ENCODE measurements around the gene CCDC186.
A peak's percentile ranks its signal among the peaks of the same experiment; 100 is the strongest.

CCDC186 gene

DNA sequence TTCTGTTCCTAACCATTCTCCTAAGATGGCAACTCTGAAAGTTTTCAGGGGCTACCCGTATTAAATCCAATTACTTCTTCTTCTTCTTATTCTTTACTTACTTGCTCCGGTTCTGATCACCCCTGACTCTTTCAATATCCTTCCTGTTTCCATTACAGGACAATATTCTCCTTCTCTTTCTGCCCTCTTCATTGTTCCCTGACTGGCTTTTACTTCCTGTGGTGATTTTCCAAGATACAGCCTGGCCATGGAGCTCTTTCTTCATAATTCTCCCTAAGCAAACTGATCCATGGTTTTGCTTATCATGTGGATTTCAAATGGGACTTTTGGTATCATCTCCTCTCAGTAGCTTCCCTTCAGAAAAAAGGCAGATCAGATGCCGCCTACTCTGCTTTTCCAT is 35.4 kb downstream of the CCDC186 start:
- DNase-seq (ENCODE audit: extremely low spot score): no peak
- ChIA-PET POLR2A (no interaction called here), CTCF (no interaction called here)
- TF ChIP-seq, protein P1, sequence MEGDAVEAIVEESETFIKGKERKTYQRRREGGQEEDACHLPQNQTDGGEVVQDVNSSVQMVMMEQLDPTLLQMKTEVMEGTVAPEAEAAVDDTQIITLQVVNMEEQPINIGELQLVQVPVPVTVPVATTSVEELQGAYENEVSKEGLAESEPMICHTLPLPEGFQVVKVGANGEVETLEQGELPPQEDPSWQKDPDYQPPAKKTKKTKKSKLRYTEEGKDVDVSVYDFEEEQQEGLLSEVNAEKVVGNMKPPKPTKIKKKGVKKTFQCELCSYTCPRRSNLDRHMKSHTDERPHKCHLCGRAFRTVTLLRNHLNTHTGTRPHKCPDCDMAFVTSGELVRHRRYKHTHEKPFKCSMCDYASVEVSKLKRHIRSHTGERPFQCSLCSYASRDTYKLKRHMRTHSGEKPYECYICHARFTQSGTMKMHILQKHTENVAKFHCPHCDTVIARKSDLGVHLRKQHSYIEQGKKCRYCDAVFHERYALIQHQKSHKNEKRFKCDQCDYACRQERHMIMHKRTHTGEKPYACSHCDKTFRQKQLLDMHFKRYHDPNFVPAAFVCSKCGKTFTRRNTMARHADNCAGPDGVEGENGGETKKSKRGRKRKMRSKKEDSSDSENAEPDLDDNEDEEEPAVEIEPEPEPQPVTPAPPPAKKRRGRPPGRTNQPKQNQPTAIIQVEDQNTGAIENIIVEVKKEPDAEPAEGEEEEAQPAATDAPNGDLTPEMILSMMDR (IDR thresholded peaks at IDR 0.05; ENCODE audit: control extremely low read depth, extremely low read depth, low read depth, missing control alignments): no peak

DNA sequence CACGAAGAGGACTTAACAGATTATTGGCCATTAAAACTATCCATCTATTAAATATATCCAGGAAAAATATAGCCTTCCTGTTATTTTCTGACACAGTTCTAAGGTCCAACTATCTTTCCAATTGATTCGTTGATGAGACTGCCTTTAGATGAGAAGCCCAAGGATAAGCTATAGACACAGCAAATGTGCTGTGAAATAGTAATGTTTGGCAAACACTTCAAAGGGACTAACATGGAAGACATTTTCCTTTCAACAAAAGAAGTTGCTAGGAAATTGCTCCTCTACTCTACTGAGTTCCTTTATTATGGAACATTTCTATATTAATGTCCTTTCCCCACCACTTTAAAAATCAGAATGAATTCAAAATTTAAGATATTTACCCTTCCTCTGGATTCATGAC is 38.5 kb downstream of the CCDC186 start:
- TF ChIP-seq, protein P1 (IDR thresholded peaks at IDR 0.05; ENCODE audit: control extremely low read depth, extremely low read depth, low read depth, missing control alignments): no peak
- DNase-seq (ENCODE audit: extremely low spot score): no peak
- ChIA-PET CTCF (no interaction called here), POLR2A (no interaction called here)

DNA sequence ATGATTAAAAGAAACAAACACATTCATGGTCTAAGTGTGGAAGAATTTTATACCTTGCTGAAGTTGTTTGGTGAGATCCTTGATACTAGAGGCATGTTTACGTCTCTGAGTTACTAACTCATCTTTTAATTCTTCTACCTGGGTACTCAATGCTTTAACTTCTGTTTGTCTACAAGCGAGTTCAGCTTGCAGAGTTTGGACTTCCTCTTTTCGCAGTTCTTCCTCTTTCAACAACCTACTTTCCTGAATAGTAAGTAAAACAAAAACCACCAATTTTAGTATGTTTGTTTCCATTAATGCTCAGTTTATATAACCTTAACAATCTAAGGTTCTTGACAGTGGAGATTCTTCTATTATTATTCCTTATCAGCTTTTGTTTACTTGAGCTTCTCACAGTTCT is 42.9 kb downstream of the CCDC186 start:
- TF ChIP-seq, protein P1 (IDR thresholded peaks at IDR 0.05; ENCODE audit: control extremely low read depth, extremely low read depth, low read depth, missing control alignments): no peak

DNA sequence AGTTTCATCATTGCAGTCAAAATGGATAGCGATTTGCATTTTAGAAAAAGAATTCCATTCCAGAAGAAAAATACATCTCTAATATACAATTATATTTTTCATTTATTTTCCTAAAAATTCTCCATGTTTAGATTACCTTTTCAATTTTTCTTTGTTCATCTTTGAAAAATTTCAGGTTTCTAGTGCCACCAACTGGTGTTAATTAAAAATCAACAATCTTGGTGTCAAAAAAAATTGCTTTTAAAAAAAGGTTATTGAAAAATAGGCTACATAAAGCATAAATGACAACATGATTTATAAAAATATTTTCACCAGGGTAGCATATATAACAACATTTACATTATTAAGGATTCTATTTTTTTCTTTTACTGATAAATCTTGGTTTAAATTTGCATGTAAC is 53.0 kb downstream of the CCDC186 start:
- CTCF ChIA-PET: no interaction called here
- no peak for DNase-seq (ENCODE audit: extremely low spot score)
- POLR2A ChIA-PET: no interaction called here
- TF ChIP-seq, protein P1 (IDR thresholded peaks at IDR 0.05; ENCODE audit: control extremely low read depth, extremely low read depth, low read depth, missing control alignments): no peak

More for the DNA sequence above, 42.9 kb downstream of the CCDC186 start:
- peak; percentile 20 for DNase-seq (ENCODE audit: extremely low spot score)
- CTCF ChIA-PET: no interaction called here
- POLR2A ChIA-PET: no interaction called here

DNA sequence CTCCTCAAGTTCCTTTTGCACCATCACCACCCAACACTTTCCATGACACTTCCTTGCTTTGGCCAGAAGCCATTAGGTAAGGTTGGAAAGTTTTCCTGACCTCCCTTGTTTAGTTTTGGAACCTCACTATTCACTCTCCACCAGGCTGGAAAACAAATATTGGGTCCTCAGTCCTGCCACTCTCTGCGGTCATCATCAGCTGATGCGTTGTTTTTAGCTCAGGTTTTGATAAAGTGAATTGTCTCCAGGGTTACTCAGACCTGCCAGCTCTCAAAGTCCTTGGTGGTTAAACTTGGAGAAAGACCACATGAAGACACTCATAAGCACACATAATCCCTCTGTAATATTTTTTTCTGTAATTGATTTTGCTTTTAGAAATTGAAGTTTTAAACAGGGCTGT is 55.5 kb downstream of the CCDC186 start:
- ChIA-PET CTCF (no interaction called here), POLR2A (no interaction called here)
- no peak for DNase-seq (ENCODE audit: extremely low spot score)
- TF ChIP-seq, protein P1 (IDR thresholded peaks at IDR 0.05; ENCODE audit: control extremely low read depth, extremely low read depth, low read depth, missing control alignments): no peak

DNA sequence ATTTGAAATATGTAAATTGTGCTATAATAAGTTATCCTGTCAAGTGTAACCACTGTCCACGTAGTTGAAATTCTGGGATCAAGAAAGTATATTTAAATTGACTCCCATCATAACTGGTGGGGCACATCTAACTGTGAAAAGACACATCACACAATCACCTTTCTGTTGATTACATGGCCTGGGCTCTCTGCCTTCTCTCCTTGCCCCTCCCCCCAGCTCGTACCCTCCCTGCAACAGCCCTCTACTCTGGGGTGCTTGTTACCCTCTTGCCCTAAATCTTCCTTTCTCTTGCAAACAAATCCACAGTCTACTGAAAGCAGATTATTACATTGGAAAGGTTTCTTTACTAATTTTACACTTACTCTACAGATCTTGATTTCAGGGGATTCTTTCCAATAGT is 56.3 kb downstream of the CCDC186 start:
- ChIA-PET POLR2A (no interaction called here), CTCF (no interaction called here)
- no peak for DNase-seq (ENCODE audit: extremely low spot score)
- TF ChIP-seq, protein P1 (IDR thresholded peaks at IDR 0.05; ENCODE audit: control extremely low read depth, extremely low read depth, low read depth, missing control alignments): no peak
